ENCODE results near the gene CD1D.

- TF ChIP-seq, protein P1, sequence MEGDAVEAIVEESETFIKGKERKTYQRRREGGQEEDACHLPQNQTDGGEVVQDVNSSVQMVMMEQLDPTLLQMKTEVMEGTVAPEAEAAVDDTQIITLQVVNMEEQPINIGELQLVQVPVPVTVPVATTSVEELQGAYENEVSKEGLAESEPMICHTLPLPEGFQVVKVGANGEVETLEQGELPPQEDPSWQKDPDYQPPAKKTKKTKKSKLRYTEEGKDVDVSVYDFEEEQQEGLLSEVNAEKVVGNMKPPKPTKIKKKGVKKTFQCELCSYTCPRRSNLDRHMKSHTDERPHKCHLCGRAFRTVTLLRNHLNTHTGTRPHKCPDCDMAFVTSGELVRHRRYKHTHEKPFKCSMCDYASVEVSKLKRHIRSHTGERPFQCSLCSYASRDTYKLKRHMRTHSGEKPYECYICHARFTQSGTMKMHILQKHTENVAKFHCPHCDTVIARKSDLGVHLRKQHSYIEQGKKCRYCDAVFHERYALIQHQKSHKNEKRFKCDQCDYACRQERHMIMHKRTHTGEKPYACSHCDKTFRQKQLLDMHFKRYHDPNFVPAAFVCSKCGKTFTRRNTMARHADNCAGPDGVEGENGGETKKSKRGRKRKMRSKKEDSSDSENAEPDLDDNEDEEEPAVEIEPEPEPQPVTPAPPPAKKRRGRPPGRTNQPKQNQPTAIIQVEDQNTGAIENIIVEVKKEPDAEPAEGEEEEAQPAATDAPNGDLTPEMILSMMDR (IDR thresholded peaks at IDR 0.05), result no peak
- TF ChIP-seq POLR2A (IDR thresholded peaks at IDR 0.05), result peak in 1 of 4 donors; percentile 10
These were observed 32.8 kb upstream of the CD1D start for GRCh38 chr1:158147869-158148268.

All from esophagus squamous epithelium (tissue), 4 donors.